ENCODE results near the gene LYSMD1. TPM values are rescaled to one million over a fixed set of nuclear protein-coding genes. Genes with fewer than 3 reads are reported as not detected.
A peak's percentile ranks its signal among the peaks of the same experiment; 100 is the strongest.

Gene LYSMD1
- total RNA-seq, 1 donor from 2014 or later, result 5.4 TPM

- ChIA-PET CTCF (no interaction called here), POLR2A (interaction anchor here (0.9 to 2.3 kb wide), 3 partner anchors 9 to 59 kb away, joined by 3 to 8 read pairs (median 5); partner anchors contain the start of gene TNFAIP8L2)
- Mint-ChIP-seq H3K9me3 (no peaks in the 10 kb centered on the region), H3K4me3 (peak overlapping the region; percentile 90), H3K36me3 (ENCODE audit: low read depth) (no peaks in the 10 kb centered on the region), H3K27ac (no peak overlapping the region), H3K27me3 (peaks cover 7% of the 10 kb centered on the region), H3K4me1 (peaks cover 15% of the 10 kb centered on the region)
- intact Hi-C loops (cut with micrococcal nuclease), result no loop called here
- DNase-seq (no peak), ATAC-seq (ENCODE audit: low read depth) (no peak)
- no peak for TF ChIP-seq CTCF (IDR thresholded peaks at IDR 0.05)
Measured at GRCh38 chr1:151147665-151148064, 18.0 kb downstream of the LYSMD1 start.

GRCh38 chr1:151147132-151147503 lies 18.6 kb downstream of the LYSMD1 start:
- no peak for ATAC-seq (ENCODE audit: low read depth)
- no peaks in the 10 kb centered on the region for H3K36me3 Mint-ChIP-seq (ENCODE audit: low read depth)
- POLR2A ChIA-PET, result interaction anchor here (0.9 to 2.3 kb wide), 3 partner anchors 10 to 58 kb away, joined by 3 to 8 read pairs (median 5); partner anchors contain the start of gene TNFAIP8L2
- DNase-seq, result no peak
- TF ChIP-seq CTCF (IDR thresholded peaks at IDR 0.05), result no peak
- CTCF ChIA-PET, result interaction anchor here (1.6 kb wide), 1 partner anchor 8 kb away, joined by 4 read pairs; no protein-coding TSS in a partner anchor
- peak overlapping the region; percentile 90 for H3K4me3 Mint-ChIP-seq
- intact Hi-C loops (cut with micrococcal nuclease), result no loop called here
- no peak overlapping the region for H3K27ac Mint-ChIP-seq
- H3K4me1 Mint-ChIP-seq, result peaks cover 18% of the 10 kb centered on the region
- peaks cover 7% of the 10 kb centered on the region for H3K27me3 Mint-ChIP-seq
- H3K9me3 Mint-ChIP-seq, result no peaks in the 10 kb centered on the region

- POLR2A ChIA-PET, result interaction anchor here (0.9 to 2.3 kb wide), 3 partner anchors 10 to 58 kb away, joined by 3 to 8 read pairs (median 5); partner anchors contain the start of gene TNFAIP8L2
- intact Hi-C loops (cut with micrococcal nuclease), result loop anchor here (1.0 kb wide), 4 partner anchors 10 to 76 kb away; partner anchors contain the start of genes GABPB2, LYSMD1 and TNFAIP8L2
Measured at GRCh38 chr1:151146412-151147131, 19.1 kb downstream of the LYSMD1 start, which contains the start of gene SEMA6C. Gene SEMA6C (minus strand): TSS chr1:151146631. CDS start chr1:151142621, 4,010 bp downstream.

GRCh38 chr1:151146072-151146411 lies 19.7 kb downstream of the LYSMD1 start:
- ATAC-seq (ENCODE audit: low read depth) (no peak), DNase-seq (no peak)
- peaks cover 18% of the 10 kb centered on the region for H3K4me1 Mint-ChIP-seq
- peaks cover 7% of the 10 kb centered on the region for H3K27me3 Mint-ChIP-seq
- no peak overlapping the region for H3K27ac Mint-ChIP-seq
- H3K4me3 Mint-ChIP-seq, result peak overlapping the region; percentile 90
- no peak for TF ChIP-seq CTCF (IDR thresholded peaks at IDR 0.05)
- no peaks in the 10 kb centered on the region for H3K9me3 Mint-ChIP-seq
- ChIA-PET POLR2A (no interaction called here), CTCF (interaction anchor here (1.6 kb wide), 1 partner anchor 9 kb away, joined by 4 read pairs; no protein-coding TSS in a partner anchor)
- intact Hi-C loops (cut with micrococcal nuclease), result loop anchor here (1.0 kb wide), 4 partner anchors 10 to 76 kb away; partner anchors contain the start of genes GABPB2, LYSMD1 and TNFAIP8L2
- no peaks in the 10 kb centered on the region for H3K36me3 Mint-ChIP-seq (ENCODE audit: low read depth)

More at GRCh38 chr1:151146412-151147131, 19.1 kb downstream of the LYSMD1 start, which contains the start of gene SEMA6C:
- Mint-ChIP-seq H3K9me3 (no peaks in the 10 kb centered on the region), H3K36me3 (ENCODE audit: low read depth) (no peaks in the 10 kb centered on the region), H3K4me3 (peak within 1 kb of the TSS; percentile 90), H3K27me3 (peaks cover 7% of the 10 kb centered on the region), H3K27ac (no peak within 1 kb of the TSS), H3K4me1 (peaks cover 18% of the 10 kb centered on the region)
- TF ChIP-seq CTCF (IDR thresholded peaks at IDR 0.05), result no peak
- peak; percentile 80 for DNase-seq
- CTCF ChIA-PET, result interaction anchor here (1.6 kb wide), 1 partner anchor 9 kb away, joined by 4 read pairs; no protein-coding TSS in a partner anchor
- ATAC-seq (ENCODE audit: low read depth), result peak; percentile 100
